ENCODE data around the gene MYO3B.

GRCh38 chr2:170243898-170244297 is 66.0 kb downstream of the MYO3B start:
- no peak for TF ChIP-seq TBP (IDR thresholded peaks at IDR 0.05; ENCODE audit: low read depth, low read length)
- no peak for TF ChIP-seq USF2 (IDR thresholded peaks at IDR 0.05; ENCODE audit: low read length)
- no peak for TF ChIP-seq CTCF (IDR thresholded peaks at IDR 0.05; ENCODE audit: control extremely low read depth in 1 of 3, insufficient read depth in 1 of 3, low read depth in 1 of 3, low read length in 3 of 3)
- no peak for TF ChIP-seq POLR2AphosphoS5 (IDR thresholded peaks at IDR 0.05; ENCODE audit: low read depth, low read length)
- no peak for TF ChIP-seq RAD21 (IDR thresholded peaks at IDR 0.05 in 1 of 2, conservative IDR thresholded peaks at IDR 0.05 in 1 of 2; ENCODE audit: low read depth in 2 of 2, low read length in 2 of 2)
- TF ChIP-seq POLR2A (IDR thresholded peaks at IDR 0.05; ENCODE audit: control extremely low read depth in 1 of 2, low read depth in 2 of 2, low read length in 2 of 2): no peak
- TF ChIP-seq BRCA1 (IDR thresholded peaks at IDR 0.05; ENCODE audit: low read depth, low read length): no peak
- TF ChIP-seq SIN3A (conservative IDR thresholded peaks at IDR 0.05 in 1 of 2, IDR thresholded peaks at IDR 0.05 in 1 of 2; ENCODE audit: low read depth in 1 of 2, low read length in 2 of 2): no peak
- TF ChIP-seq SRF (IDR thresholded peaks at IDR 0.05; ENCODE audit: low read depth, low read length): no peak
